22Rv1 (cell line): Measurements from ENCODE around the gene CDK5RAP2.

Experiments
- CTCF ChIP-seq: fragments of 450-650 bp; IDR thresholded peaks from 2 replicates; pipeline ENCODE4 v1.5.1; 2017; ENCODE audit warnings: mild to moderate bottlenecking
- ZFX ChIP-seq: fragments of 450-650 bp; IDR thresholded peaks from 2 replicates; pipeline ENCODE4 v1.6.1; 2017; ENCODE audit warnings: antibody characterized with exemption, borderline replicate concordance

GRCh38 chr9:120571443-120572257, 8.3 kb downstream of the CDK5RAP2 start:
- TF ChIP-seq CTCF (no peak), ZFX (no peak)
